C4-2B (cell line): ENCODE data around the gene ZFP36L2.
"Not testable (repeated sequence)": the region's sequence is repeated elsewhere in the genome, so short reads cannot be mapped to it uniquely, and the experiment has no call there.

ENCODE experiments used
- H3K27ac ChIP-seq: fragments of 450-650 bp; 2 replicates; pipeline ENCODE4 v1.5.1; 2017
- ZFX ChIP-seq: fragments of 450-650 bp; IDR thresholded peaks from 2 replicates; pipeline ENCODE4 v1.6.1; 2017
- TF ChIP-seq, protein P1 (sequence below): fragments of 450-650 bp; conservative IDR thresholded peaks from 2 replicates; pipeline ENCODE4 v1.5.1; 2017; ENCODE audit warnings: mild to moderate bottlenecking

The ZFP36L2 gene

DNA sequence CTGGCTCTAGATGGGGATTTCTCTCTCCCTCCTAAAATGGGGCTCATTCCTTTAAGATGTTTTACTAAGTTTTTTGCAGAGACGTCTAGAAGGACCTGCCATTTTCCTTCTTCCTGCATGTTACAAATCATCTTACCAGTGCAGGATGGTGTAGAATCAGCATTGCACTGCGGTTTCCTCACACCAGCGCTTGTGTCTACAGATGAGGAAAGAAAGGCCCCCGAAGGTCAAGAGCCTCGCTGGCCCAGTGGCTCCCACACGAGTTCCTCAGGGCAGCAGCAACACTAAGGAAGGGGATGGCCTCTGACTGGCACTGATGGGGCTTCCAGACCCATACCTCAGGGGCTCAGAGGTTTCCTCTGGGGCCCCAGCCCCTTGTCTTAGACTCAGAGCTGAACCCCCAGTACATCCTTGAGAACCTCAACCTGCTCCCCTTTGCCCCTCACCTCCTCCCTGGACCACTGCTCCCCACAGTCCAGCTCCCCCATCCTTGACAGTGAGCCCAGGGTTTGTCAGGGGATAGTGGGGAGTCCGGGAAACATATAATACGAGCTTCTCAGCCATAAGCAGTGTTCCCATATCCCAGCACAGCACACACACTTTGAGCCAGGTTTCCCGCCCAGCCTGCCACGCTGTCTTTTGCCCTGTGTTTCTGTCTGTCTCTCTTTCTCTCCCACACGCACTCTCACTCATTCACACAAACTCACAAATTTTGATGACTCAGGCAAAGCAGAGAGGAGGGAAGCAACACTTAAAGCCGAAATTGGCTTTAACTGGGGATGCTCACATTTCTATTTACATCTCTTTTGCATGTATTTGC, 29.4 kb downstream of the ZFP36L2 start:
- H3K27ac ChIP-seq: no peak overlapping the region
- TF ChIP-seq, protein P1, sequence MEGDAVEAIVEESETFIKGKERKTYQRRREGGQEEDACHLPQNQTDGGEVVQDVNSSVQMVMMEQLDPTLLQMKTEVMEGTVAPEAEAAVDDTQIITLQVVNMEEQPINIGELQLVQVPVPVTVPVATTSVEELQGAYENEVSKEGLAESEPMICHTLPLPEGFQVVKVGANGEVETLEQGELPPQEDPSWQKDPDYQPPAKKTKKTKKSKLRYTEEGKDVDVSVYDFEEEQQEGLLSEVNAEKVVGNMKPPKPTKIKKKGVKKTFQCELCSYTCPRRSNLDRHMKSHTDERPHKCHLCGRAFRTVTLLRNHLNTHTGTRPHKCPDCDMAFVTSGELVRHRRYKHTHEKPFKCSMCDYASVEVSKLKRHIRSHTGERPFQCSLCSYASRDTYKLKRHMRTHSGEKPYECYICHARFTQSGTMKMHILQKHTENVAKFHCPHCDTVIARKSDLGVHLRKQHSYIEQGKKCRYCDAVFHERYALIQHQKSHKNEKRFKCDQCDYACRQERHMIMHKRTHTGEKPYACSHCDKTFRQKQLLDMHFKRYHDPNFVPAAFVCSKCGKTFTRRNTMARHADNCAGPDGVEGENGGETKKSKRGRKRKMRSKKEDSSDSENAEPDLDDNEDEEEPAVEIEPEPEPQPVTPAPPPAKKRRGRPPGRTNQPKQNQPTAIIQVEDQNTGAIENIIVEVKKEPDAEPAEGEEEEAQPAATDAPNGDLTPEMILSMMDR: no peak
- no peak for TF ChIP-seq ZFX

DNA sequence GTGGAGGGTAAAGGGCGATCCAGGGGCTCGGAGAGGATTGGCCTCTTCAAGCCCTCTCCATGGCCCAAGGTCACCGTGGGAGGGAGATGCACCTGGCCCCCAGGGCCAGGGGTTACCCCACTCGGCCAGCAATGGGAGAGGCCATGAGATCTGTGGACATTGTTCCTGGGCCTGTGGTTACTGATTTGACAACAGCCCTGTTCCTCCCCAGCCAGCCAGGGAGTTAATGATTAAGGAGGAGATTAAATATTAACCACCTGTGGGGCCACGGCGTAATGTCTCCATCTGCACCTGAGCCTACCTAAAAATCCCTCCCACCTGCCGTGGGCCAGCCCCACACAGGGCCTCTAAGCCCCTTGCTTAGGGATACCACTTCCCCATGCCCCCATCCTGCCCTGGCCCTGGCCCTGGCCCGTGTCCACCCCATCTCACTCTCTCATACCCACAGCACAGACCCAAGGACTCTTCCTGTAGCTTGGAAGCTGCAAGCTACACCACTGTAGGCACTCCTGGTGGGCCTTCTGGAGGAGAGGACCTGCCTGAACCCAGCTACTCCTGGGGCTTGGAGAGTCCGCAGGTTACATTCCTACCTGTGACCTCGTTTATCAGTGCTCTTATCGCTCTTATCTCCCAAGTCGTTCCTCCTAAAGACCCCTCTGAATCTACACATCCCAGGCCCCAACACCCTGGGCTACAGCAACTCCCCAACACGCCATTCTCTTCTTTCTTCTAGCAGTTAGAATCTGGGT, 32.1 kb downstream of the ZFP36L2 start:
- no peak for TF ChIP-seq ZFX
- TF ChIP-seq, protein P1: no peak
- H3K27ac ChIP-seq: no peak overlapping the region

DNA sequence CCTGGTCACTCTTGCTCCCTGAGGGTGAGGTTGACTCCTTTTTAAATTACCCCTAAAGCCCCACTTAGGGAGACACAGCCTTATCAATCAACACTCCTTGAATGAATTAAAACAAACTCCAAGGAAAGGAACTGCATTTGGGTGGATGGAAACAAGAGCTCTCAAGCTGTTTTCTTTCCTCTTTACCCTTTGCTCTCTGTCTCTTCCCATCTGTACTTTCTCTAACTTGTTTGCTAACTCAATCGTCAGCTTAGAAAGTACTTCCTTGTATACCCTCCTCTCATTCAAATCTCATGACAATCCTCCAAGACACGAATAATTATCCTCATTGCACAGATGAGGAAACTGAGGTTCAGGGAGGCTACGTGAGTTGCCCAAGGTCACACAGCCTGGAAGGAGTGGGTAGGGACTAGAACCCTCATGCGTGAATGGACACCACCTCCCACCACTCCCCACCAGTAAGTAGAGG, 32.7 kb downstream of the ZFP36L2 start:
- TF ChIP-seq, protein P1: no peak
- no peak for TF ChIP-seq ZFX
- H3K27ac ChIP-seq: no peak overlapping the region

DNA sequence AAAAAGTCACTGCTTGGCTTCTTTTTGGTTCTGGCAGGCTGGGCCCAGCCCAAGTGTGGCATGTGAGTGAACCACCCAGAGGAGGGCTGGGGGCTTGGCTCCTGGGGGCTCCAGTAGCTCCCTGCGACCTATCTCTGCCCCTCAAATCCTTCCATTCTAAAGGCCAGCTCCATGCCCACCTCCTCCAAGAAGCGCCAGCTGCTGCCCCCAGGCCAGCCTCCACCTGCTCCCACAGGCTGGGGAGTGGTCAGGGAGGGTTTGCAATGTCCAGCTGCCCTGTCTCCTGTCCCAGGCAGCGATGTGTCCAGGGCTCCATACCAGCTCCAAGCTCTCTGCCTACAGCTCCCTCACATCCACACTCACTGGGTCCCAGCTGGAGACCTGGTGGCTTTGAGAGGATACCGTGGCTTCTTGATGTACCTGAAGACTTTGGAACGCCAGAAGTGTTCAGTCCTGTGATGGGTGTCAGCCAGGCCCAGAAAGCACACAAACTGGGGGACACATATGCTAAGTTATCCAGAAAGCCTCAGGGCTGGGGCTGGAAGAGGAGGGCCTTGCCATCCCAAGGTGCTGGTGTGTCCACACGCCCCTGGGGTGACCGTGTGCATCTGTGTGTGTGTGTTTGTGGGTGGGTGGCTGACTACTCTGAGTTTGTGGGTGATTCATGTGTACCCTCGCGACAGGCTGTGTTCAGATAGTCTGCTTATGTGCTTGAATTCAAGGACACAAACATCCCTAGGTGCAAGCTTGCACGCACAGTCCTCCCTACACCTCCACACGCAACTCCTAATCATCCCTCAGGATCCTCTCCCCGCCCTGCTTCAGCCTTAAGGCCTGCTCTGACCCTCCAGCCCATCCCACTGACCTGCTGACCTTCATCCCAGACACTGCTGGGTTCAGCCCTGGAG, 33.4 kb downstream of the ZFP36L2 start:
- TF ChIP-seq, protein P1: no peak
- no peak for TF ChIP-seq ZFX
- no peak overlapping the region for H3K27ac ChIP-seq

DNA sequence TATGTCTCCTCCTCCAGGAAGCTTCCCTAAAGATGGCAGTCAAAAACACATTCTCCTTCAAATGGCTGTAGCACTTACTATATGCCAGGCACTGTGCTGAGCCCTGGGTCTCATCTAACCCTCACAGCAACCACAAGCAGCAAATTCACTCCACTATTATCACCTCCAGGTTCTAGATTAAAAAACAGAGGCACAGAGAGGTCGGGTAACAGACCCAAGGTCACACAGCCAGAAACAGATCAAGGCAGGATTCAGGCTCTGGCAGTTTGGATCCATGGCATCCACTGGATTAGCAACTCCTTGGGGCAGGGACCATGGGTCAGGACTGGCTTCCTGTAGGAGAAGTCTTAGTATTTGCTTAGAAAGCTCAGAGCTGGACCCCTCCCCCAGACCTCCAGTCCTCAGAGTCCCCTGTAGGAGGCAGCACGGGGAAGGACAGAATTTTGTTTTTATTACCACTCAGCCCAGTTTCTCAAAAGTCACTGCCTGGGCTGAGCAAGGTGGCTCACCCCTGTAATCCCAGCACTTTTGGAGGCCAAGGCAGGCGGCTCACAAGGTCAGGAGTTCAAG, 34.4 kb downstream of the ZFP36L2 start:
- TF ChIP-seq, protein P1: no peak
- TF ChIP-seq ZFX: no peak
- no peak overlapping the region for H3K27ac ChIP-seq

DNA sequence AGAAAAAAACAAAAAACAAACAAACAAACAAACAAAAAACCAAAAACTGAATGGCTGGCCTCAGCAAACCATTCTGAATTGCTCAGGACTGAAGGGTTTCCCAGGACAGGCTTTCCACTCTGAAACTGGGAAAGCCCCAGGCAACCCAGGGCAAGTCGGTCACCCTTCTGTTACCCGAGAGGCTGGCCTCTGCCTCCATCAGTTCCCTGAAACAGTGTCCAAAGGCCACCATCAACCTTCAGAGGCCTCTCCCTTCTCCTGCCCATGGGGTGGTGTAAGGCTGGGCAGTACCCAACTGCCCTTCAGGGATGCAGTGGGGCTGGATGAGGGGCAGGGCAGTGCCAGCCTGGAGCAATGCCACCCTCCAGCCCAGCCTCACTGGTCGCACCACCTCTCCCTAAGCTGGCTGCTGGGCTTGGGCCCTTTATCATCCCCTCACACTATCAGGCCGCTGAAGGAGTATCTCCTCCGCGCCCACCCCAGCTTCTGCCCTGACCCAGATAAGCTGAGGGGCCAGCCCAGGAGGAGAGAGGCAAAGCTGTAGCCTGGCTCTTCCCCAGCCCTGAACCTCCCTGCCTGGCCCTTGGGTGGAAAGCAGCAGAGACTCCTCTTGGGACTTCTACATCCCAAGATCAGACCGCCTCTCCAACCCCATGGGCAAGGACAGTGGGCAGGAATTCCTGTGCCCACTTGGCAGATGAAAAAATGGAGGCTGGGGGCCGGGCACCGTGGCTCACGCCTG, 35.9 kb downstream of the ZFP36L2 start:
- no peak overlapping the region for H3K27ac ChIP-seq
- no peak for TF ChIP-seq ZFX
- TF ChIP-seq, protein P1: no peak

DNA sequence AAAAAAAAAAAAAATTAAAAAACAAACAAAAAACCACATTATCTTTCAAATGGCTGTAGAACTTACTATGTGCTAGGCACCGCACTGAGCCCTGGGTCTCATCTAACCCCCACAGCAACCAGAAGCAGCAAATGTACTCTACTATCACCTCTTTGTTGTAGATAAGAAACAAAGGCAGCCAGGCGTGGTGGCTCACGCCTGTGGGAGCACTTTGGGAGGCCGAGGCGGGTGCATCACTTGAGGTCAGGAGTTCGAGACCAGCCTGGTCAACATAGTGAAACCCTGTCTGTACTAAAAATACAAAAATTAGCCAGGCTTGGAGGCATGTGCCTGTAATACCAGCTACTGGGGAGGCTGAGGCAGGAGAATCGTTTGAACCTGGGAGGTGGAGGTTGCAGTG, 36.5 kb downstream of the ZFP36L2 start:
- not testable (repeated sequence) for H3K27ac ChIP-seq
